NK-92 treated with Interleukin-12 subunit alpha and Interleukin-12 subunit beta, amount 100 ng/mL, for 24 hours (cell line): ENCODE data around the gene MED7.
"Not testable (repeated sequence)": the region's sequence is repeated elsewhere in the genome, so short reads cannot be mapped to it uniquely, and the experiment has no call there.

Experiments used
- DNase-seq: peaks from one replicate; lab custom pipeline; 2025; lab: John Stamatoyannopoulos, UW

Gene MED7

GRCh38 chr5:157142317-157143126 lies at the start of gene MED7:
Gene MED7, minus strand, starts transcription at chr5:157142865. Its CDS starts 3,434 bp downstream, at chr5:157139431.
- DNase-seq, result peak; percentile 94

GRCh38 chr5:157189223-157189622 lies 46.6 kb upstream of the MED7 start:
- no peak for DNase-seq

DNA sequence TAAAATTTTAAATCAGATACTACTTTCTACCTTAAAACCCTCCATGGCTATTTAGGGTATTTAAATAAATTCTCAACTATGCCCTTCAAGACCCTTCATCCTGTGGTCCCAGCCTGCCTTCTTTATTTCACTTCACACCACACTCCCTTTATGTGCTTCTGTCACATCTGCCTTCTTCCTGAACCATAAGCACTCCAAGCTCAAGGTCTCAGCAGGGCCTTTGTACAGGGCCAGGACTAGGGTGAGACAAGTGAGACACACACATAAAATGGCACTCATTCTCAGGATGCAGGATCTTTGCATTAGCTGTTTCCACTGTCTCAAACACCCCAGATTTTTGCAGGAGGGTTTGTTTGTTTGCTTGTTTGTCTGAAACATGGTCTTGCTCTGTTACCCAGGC lies 45.6 kb upstream of the MED7 start:
- no peak for DNase-seq

DNA sequence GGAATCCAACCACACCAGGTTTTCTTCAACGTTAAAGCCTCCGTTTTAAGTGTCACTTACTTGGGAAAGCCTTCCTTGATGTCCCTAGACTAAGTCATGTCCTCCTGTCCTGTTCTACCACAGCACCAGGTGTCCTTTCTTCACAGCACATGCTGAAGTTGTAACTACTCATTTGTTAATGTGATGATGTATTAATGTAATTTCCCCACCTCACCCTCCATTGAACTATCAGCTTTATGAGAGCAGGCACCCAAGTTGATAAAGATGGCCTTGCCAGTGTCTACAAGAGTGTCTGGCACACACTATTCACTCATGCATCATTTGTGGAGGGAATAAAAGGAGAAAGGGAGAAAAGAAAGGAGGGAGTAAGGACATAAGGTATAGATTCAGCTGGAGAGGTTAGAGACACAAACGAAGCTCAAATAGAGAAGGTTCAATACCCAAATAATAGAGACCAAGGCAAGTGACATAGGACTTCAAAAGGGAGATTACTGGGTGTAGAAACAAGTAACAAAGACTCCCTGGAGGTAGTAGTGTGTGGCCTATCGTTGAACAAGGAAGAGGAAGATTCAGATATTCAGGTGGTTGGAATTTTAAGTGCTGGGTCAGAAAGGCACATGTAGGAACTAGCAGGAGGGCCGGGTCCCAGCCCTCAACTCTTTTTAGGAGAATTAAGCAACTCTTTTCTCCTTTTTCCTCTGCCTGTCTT lies 44.5 kb upstream of the MED7 start:
- DNase-seq, result no peak

DNA sequence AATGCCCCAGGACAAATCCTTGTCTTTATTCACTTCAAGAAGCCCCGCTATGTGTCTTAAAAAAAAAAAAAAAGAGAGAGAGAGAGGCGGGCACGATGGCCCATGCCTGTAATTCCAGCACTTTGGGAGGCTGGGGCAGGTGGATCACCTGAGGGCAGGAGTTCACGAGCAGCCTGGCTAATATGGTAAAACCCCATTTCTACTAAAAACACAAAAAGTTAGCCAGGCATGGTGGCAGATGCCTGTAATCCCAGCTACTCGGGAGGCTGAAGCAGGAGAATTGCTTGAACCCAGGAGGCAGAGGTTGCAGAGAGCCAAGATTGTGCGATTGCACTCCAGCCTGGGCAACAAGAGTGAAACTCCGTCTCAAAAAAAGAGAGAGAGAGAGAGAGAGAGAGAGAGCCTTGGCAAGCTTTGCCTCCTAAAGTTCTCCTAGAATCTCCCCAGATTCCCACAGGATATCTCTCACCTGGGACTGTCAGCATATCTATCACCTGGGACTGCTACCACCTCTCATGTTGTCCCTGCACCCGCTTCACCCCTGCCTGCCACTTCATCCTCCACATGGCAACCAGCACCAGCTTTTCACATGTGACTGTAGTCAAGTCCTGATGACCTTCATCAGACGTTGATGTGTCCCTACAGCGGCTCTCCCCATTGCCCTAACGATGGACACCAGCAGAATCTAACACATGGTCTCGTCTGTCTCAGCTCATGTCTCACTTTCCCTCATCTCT lies 43.8 kb upstream of the MED7 start:
- DNase-seq, result no peak

DNA sequence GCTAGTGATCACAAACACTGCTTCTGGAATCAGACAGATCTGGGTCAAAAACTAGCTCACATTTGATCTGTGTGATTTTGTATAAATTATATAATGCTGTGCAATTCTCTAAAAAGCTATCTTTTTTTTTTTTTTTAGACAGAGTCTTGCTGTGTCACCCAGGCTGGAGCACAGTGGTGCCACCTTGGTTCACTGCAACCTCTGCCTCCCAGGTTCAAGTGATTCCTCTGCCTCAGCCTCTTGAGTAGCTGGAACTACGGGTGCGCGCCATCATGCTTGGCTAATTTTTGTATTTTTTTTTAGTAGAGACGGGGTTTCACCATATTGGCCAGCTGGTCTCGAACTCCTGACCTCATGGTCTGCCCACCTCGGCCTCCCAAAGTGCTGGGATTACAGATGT lies 42.5 kb upstream of the MED7 start:
- DNase-seq, result not testable (repeated sequence)

GRCh38 chr5:157184117-157184670 lies 41.5 kb upstream of the MED7 start:
- no peak for DNase-seq

DNA sequence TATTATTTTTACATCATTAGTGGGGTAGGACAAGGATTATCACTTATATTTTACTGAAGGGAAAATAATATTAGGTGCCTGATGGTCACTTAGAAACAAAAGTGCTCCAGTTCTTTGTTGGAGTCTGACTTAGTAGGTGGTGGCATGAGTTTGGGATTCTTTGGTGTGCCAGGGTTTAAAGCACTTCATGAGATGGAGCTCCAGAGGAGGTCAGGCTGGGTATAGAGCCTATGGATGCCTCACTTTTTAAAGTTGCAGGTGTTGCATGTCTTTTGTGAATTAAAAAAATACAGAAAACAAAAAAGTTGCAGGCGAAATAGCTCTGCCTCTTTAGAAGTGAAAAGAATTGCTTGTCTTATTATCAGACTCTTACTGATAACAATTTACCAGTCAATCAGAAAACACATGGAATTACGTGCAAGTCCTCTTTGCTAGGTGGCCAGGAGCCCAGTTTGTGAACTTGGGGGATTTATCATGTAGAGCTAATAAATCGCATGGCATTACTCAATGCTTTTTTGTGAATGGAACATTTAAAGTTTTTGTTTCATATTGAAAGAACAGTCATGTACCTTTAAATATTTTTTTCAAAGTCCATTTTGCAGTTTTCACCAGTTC lies 39.6 kb upstream of the MED7 start:
- DNase-seq, result no peak

GRCh38 chr5:157180374-157181264 lies 38.0 kb upstream of the MED7 start, which contains the start of gene ITK:
Gene ITK, plus strand, starts transcription at chr5:157180840. Its CDS starts 138 bp downstream, at chr5:157180978.
- DNase-seq, result no peak

DNA sequence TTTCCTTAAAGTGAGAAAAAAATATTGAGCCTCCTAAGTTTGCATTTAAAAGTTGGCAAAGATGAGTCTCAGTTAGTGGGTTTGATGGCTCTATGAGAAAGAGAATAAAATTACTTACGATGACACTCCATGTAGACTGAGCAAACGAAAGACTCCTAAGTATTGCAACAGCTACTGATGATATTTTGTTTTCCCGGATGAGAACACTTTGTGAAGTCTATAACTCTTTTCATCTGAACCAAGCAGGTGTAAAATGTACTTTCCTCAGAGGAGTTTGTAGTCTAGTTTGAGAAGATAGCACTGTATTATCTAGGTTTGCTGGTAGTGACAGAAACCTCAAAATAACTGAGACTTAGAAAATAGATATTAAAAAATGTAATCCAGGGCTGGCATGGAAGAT lies 36.3 kb upstream of the MED7 start:
- no peak for DNase-seq

DNA sequence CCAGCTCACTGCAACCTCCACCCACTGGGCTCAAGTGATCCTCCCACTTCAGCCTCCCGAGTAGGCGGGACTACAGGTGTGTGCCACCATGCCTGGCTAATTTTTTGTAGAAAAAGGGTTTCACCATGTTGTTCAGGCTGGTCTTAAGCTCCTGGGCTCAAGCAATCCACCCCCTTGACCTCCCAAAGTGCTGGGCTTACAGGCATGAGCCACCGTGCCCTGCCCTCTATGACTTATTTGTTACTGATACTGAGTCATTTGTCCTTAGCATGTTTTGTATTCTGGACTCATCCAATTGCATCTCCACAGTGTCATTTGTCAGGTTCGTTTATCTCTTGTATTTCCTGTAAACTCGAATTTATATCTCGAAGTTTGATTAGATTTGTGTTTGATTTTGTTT lies 35.3 kb upstream of the MED7 start:
- DNase-seq, result no peak

GRCh38 chr5:157175071-157175612 lies 32.5 kb upstream of the MED7 start:
- no peak for DNase-seq

DNA sequence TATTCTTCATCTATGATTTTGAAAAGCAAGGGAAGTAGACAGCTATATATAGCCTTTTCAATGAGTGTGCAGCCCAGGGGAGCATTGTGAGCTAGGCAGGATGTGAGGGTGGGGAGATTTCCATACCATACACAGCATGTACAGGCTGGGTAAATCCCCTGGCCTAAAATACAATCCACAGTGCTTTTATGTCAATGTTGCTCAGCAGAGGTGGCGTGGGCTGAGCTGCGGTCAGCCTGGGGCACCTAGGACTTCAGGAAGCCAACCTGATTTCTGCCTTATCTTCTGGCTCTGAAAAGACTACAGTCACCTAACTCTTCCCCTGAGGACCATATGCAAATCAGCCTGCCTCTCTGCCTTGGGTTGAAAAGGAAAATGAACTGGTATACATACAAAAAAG lies 29.7 kb upstream of the MED7 start:
- peak; percentile 55 for DNase-seq

DNA sequence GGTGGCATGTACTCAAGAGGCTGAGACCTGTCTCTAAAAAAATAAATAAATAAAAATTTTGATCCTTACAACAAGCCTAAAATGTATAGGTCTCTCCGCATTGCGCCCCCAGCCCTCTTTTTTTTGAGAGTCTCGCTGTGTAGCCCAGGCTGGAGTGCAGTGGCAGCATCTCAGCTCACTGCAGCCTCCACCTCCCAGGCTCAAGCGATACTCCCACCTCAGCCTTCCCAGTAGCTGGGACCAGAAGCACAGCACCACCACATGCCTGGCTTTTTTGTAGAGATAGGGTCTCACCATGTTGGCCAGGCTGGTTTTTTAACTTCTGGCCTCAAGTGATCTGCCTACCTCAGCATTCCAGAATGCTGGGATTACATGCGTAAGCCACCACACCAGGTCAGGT lies 25.6 kb upstream of the MED7 start:
- no peak for DNase-seq

DNA sequence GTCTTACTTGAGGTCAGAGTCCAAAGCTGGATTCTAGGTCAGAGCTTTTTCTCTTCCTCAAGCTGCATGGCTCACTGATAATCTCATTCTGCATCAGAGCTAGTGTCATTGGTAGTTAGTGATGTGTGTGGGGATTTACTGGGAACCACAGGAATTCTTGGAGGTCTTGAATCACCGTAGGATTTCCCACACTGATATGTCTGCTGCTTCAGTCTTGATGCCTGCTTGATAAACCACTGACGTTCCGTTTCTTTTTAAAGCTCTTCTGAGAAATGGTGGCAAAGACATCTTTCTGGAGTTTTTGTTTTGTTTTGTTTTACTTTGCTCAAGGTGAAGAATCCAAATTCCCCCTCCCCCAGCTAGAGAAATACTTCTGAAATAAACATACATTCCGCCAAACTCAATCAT lies 24.6 kb upstream of the MED7 start:
- DNase-seq, result no peak

DNA sequence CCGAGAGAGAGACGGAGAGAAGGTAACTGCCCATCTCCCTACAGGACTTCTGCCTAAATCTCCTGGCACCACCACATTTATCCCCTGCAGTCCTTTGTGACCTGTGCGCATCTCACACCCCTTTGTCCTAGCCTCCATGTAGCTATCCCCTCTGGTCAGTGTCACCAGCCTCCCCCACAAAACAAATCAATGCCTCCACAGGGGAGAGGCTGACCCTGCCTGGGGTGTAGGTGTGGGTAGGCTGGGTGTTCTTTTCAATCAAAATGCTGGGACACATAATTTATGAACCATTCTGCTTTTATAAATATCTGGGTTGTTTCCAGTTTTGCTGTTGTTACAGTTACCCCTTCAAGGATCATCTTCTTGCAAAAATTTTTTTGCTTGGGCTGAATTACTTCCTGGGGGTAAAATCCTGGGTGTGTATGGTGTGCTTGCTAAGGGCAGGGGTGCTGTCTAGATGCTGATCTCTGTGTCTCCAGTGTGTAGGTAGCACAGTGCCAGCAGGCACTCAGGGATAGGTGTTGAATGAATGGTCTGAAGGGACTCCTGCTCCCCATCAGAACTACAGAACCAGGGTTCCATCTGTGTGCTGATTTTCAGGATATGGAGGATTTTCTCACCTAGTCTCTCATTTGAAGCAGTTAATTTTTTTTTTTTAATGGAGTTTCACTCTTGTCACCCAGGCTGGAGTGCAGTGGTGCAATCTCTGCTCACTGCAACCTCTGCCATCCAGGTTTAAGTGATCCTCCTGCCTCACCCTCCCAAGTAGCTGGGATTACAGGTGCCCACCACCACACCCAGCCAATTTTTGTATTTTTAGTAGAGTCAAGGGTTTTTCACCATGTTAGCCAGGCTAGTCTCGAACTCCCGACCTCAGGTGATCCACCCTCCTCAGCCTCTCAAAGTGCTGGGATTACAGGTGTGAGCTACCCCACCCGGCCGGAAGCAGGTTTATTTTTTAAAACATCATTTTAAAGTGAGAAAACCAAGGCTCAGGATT lies 23.8 kb upstream of the MED7 start, which contains the start of gene GARIN3:
TSS of gene GARIN3 (minus strand) at position 51 of the 1,000 bp plus-strand sequence. CDS start 96 bp downstream, outside the sequence.
- no peak for DNase-seq

DNA sequence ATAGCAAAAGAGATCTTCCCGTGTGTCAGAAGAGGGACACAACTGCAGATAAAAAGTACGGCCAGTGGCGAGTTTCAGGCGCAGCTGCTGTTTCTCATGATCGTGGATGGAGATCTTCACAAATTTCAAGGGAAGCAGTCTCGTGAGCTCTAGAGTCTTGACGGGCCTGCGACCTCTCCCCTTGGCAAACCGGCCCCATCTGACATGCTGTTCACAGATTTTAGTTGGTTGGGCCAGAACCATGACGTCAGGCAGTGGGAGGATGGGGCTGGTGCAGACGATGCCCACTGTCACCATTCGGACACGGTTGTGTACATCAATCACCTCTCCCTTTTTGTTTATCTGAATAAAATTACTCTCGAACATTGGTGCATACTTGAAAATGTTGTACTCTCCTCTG lies 23.0 kb upstream of the MED7 start:
- DNase-seq, result no peak

- no peak for DNase-seq
These were observed 22.6 kb upstream of the MED7 start for GRCh38 chr5:157165261-157165660.

DNA sequence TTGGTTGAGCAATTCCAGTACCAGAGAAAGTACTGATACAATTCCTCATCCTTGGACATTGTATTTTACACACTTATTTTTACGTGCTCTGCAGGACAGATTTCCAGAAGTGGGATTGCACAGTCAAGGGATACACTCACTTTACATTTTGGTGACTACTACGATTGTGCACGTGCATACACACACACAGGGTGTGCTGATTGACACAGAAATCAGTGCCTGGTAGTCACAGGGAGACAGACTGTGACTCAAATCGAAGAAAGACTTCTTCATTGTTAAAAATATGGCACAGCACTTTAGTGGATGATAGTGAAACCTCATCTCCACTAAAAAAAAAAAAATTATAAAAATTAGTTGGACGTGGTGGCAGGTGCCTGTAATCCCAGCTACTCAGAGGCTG lies 21.9 kb upstream of the MED7 start:
- no peak for DNase-seq
